DND-41 (cell line): ENCODE data around the gene DSC1.

Experiments
- ATAC-seq: fragments of 200-7000 bp; cut with Tn5 transposase; 3 replicates; pipeline ENCODE4 v1.9.1; 2021; ENCODE audit warnings: low read depth; ENCODE audit not compliant: insufficient read depth
- DNase-seq: peaks from one replicate; pipeline ENCODE4 v3.0.0-alpha.2; 2020
- H2AFZ ChIP-seq: 2 replicates; pipeline ENCODE4 v1.6.0; 2012; ENCODE audit warnings: low read depth, low read length
- H3K27ac ChIP-seq: 2 replicates; pipeline ENCODE4 v1.5.1; 2012; ENCODE audit warnings: low read length, inconsistent platforms
- H3K27me3 ChIP-seq: fragments of 200-600 bp; sonication (generic); 2 replicates; pipeline ENCODE4 v1.6.0; 2012; ENCODE audit warnings: low read length, mild to moderate bottlenecking, inconsistent platforms; ENCODE audit not compliant: insufficient read depth, poor library complexity
- H3K36me3 ChIP-seq: 2 replicates; pipeline ENCODE4 v1.5.1; 2012; ENCODE audit warnings: low read length, inconsistent platforms; ENCODE audit not compliant: insufficient read depth
- H3K4me1 ChIP-seq: 2 replicates; pipeline ENCODE4 v1.5.1; 2012; ENCODE audit warnings: mild to moderate bottlenecking, low read length; ENCODE audit not compliant: insufficient read depth
- H3K4me2 ChIP-seq: 2 replicates; pipeline ENCODE4 v1.6.0; 2012; ENCODE audit warnings: mild to moderate bottlenecking, moderate library complexity, low read length, inconsistent platforms; ENCODE audit not compliant: insufficient read depth
- H3K4me3 ChIP-seq, 2 experiments: fragments of 200-600 bp in 1 of 2; shearing (Covaris generic) in 1 of 2; 2 replicates each; pipeline ENCODE4 v1.5.1; 2012 to 2016; ENCODE audit warnings: inconsistent platforms in 2 of 2, low read length in 2 of 2, mild to moderate bottlenecking in 2 of 2, low read depth in 1 of 2, moderate library complexity in 1 of 2
- H3K79me2 ChIP-seq: 2 replicates; pipeline ENCODE4 v1.6.0; 2012; ENCODE audit warnings: low read length, inconsistent platforms; ENCODE audit not compliant: insufficient read depth
- H3K9ac ChIP-seq: 2 replicates; pipeline ENCODE4 v1.6.0; 2012; ENCODE audit warnings: low read depth, mild to moderate bottlenecking, inconsistent platforms, low read length, moderate library complexity
- H3K9me3 ChIP-seq: 2 replicates; pipeline ENCODE4 v1.5.1; 2012; ENCODE audit warnings: low read length, moderate library complexity, mild to moderate bottlenecking, inconsistent platforms; ENCODE audit not compliant: insufficient read depth, severe bottlenecking
- H4K20me1 ChIP-seq: 2 replicates; pipeline ENCODE4 v1.6.0; 2012; ENCODE audit warnings: low read length; ENCODE audit not compliant: insufficient read depth
- EZH2 ChIP-seq: IDR thresholded peaks from 3 replicates; pipeline ENCODE4 v1.6.1; 2012; ENCODE audit warnings: borderline replicate concordance, low read depth, mild to moderate bottlenecking, moderate library complexity, low read length, inconsistent platforms; ENCODE audit not compliant: severe bottlenecking
- TF ChIP-seq, protein P1 (sequence below): IDR thresholded peaks from 2 replicates; pipeline ENCODE4 v1.5.1; 2012; ENCODE audit warnings: borderline replicate concordance, low read length, moderate library complexity, mild to moderate bottlenecking; ENCODE audit not compliant: poor library complexity, severe bottlenecking; ENCODE audit errors: extremely low read depth

The DSC1 gene

DNA sequence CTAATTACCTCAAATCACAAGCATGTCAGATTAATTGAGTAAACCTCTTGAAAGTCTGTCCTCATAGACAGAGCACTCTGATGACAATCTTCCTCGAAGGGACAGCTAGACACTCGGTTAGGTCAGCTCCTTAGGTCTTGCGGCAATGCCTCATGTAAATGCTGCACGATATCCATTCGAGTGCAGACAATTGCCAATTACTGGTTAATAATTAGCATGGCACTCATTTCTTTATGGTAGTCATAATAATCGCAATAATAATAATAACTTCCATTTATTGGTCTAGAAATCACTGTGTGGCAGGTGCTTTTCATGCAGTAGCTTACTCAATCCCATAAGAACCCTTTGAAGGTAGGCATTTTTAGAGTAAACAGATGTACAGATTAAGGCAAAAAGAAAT is 44.7 kb upstream of the DSC1 start:
- ATAC-seq: no peak
- no peak overlapping the region for H3K27ac ChIP-seq
- no peak overlapping the region for H3K4me2 ChIP-seq
- no peak overlapping the region for H3K4me3 ChIP-seq
- no peak overlapping the region for H2AFZ ChIP-seq
- no peaks in the 10 kb centered on the region for H3K79me2 ChIP-seq
- no peaks in the 10 kb centered on the region for H3K9me3 ChIP-seq
- no peak for TF ChIP-seq EZH2
- TF ChIP-seq, protein P1, sequence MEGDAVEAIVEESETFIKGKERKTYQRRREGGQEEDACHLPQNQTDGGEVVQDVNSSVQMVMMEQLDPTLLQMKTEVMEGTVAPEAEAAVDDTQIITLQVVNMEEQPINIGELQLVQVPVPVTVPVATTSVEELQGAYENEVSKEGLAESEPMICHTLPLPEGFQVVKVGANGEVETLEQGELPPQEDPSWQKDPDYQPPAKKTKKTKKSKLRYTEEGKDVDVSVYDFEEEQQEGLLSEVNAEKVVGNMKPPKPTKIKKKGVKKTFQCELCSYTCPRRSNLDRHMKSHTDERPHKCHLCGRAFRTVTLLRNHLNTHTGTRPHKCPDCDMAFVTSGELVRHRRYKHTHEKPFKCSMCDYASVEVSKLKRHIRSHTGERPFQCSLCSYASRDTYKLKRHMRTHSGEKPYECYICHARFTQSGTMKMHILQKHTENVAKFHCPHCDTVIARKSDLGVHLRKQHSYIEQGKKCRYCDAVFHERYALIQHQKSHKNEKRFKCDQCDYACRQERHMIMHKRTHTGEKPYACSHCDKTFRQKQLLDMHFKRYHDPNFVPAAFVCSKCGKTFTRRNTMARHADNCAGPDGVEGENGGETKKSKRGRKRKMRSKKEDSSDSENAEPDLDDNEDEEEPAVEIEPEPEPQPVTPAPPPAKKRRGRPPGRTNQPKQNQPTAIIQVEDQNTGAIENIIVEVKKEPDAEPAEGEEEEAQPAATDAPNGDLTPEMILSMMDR: no peak
- H3K9ac ChIP-seq: no peak overlapping the region
- H3K27me3 ChIP-seq: no peaks in the 10 kb centered on the region
- H3K4me1 ChIP-seq: no peaks in the 10 kb centered on the region
- no peaks in the 10 kb centered on the region for H4K20me1 ChIP-seq
- DNase-seq: no peak
- H3K36me3 ChIP-seq: no peaks in the 10 kb centered on the region

DNA sequence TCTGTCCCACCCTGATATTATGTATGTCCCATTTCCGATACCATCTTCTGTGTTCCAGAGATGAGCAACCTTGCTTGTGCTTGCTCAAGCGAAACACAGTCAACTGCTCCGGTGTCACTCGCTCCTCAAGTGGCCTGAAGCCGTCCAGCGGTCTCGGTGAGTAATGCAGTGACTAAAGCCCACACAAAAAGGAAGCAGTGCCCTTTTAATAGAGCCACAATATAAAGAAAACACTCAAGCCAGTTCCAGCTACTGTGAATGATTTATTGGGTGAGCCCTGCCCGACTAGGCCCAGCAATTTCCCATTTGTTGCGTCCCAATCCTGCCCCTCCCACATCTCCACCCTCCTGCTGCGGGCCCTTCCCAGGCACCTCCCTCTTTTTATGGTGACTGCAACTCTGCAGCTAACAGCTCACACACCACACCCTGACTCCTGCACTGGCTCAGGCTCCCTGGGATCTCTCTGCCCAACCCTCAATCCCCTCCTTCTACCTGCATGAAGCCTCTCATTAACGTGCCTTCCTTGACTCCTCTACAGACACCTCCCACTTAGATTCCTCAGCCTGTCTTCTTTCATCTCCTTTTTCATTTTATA is 44.2 kb upstream of the DSC1 start:
- no peak overlapping the region for H3K4me2 ChIP-seq
- H3K36me3 ChIP-seq: no peaks in the 10 kb centered on the region
- H3K27ac ChIP-seq: no peak overlapping the region
- H3K4me3 ChIP-seq: no peak overlapping the region
- H4K20me1 ChIP-seq: no peaks in the 10 kb centered on the region
- H3K9me3 ChIP-seq: no peaks in the 10 kb centered on the region
- H3K79me2 ChIP-seq: no peaks in the 10 kb centered on the region
- H2AFZ ChIP-seq: no peak overlapping the region
- DNase-seq (no peak), ATAC-seq (no peak)
- no peak overlapping the region for H3K9ac ChIP-seq
- H3K27me3 ChIP-seq: no peaks in the 10 kb centered on the region
- no peaks in the 10 kb centered on the region for H3K4me1 ChIP-seq
- TF ChIP-seq, protein P1: no peak
- TF ChIP-seq EZH2: no peak

DNA sequence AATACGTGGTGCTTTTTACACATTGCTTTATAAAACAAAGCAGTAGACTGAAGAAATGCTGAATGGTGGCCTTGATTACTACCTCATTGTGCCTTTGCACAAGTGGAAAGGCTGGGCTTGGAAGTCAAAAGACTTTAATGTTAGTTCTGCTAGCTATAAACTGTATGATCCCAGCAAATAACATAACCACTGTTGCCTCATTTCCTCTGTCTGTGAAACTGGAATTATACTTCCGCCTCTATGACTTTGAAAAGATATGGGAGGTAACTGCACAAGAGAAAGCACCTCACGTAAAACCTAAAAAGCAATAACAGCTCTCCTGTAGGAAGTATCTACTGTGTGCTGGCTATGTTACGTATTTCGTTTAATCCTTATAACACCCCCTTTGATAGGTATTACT is 43.4 kb upstream of the DSC1 start:
- no peaks in the 10 kb centered on the region for H3K36me3 ChIP-seq
- no peaks in the 10 kb centered on the region for H3K4me1 ChIP-seq
- TF ChIP-seq, protein P1: no peak
- no peak for TF ChIP-seq EZH2
- no peak overlapping the region for H3K9ac ChIP-seq
- H3K4me3 ChIP-seq: no peak overlapping the region
- H3K27ac ChIP-seq: no peak overlapping the region
- no peak overlapping the region for H3K4me2 ChIP-seq
- H2AFZ ChIP-seq: no peak overlapping the region
- no peaks in the 10 kb centered on the region for H3K27me3 ChIP-seq
- no peaks in the 10 kb centered on the region for H3K9me3 ChIP-seq
- H3K79me2 ChIP-seq: no peaks in the 10 kb centered on the region
- no peaks in the 10 kb centered on the region for H4K20me1 ChIP-seq
- DNase-seq (no peak), ATAC-seq (no peak)

DNA sequence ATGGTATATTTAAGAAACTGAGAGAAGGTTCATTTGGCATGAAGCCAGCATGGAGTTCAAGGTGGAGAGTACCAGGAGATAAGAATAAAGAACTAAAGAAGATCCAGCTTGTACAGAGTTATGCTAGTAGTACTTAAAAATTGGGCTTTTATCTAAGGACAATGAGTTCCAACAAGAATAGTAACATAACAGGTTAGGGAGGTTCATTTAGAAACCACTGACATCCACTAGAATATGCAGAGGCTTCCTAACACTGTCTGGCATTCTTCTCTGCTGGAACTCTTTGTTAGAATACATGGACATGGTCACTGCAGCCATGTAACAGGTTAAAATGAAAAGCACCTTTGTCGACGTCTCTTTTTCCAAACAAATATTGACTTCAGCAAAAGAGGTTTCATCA is 42.6 kb upstream of the DSC1 start:
- no peaks in the 10 kb centered on the region for H4K20me1 ChIP-seq
- no peak overlapping the region for H3K27ac ChIP-seq
- H3K4me3 ChIP-seq: no peak overlapping the region
- H3K9ac ChIP-seq: no peak overlapping the region
- no peak overlapping the region for H2AFZ ChIP-seq
- ATAC-seq (no peak), DNase-seq (no peak)
- H3K4me1 ChIP-seq: no peaks in the 10 kb centered on the region
- no peaks in the 10 kb centered on the region for H3K36me3 ChIP-seq
- TF ChIP-seq EZH2: no peak
- TF ChIP-seq, protein P1: no peak
- H3K79me2 ChIP-seq: no peaks in the 10 kb centered on the region
- H3K27me3 ChIP-seq: no peaks in the 10 kb centered on the region
- no peak overlapping the region for H3K4me2 ChIP-seq
- no peaks in the 10 kb centered on the region for H3K9me3 ChIP-seq
